Uterus (tissue), 4 donors: ENCODE data around the gene GRID2. TPM values are rescaled to one million over a fixed set of nuclear protein-coding genes. Genes with fewer than 3 reads are reported as not detected.

Source experiments
- DNase-seq, 2 donors: peaks; one replicate each; pipeline ENCODE4 v3.0.0-alpha.2; 2019 to 2020
- H3K27ac ChIP-seq, 2 donors: fragments of 200-600 bp; sonication (generic); 1 replicate in 1 of 2; 2 replicates in 1 of 2; pipeline ENCODE4 v1.5.1; 2016 to 2018
- H3K27me3 ChIP-seq, 2 donors: fragments of 200-600 bp; sonication (generic); one replicate each; pipeline ENCODE4 v1.5.1; 2018 to 2019; ENCODE audit warnings: control low read depth in 1 of 2
- H3K36me3 ChIP-seq, 2 donors: fragments of 200-600 bp; sonication (generic); one replicate each; pipeline ENCODE4 v1.5.1; 2019; ENCODE audit warnings: control low read depth in 1 of 2
- H3K4me1 ChIP-seq, 2 donors: fragments of 200-600 bp; sonication (generic); one replicate each; pipeline ENCODE4 v1.5.1; 2018 to 2019; ENCODE audit warnings: control low read depth in 1 of 2
- H3K4me3 ChIP-seq, 2 donors: fragments of 200-600 bp; sonication (generic); 1 replicate in 1 of 2; 2 replicates in 1 of 2; pipeline ENCODE4 v1.5.1; 2018 to 2019; ENCODE audit warnings: mild to moderate bottlenecking in 1 of 2
- H3K9me3 ChIP-seq, 2 donors: fragments of 200-600 bp; sonication (generic); one replicate each; pipeline ENCODE4 v1.5.1; 2019; ENCODE audit warnings: control low read depth in 1 of 2
- POLR2A ChIP-seq, 2 donors: fragments of 450-650 bp; IDR thresholded peaks; one replicate each; pipeline ENCODE4 v1.6.1; 2016; ENCODE audit warnings: antibody characterized with exemption in 2 of 2, mild to moderate bottlenecking in 1 of 2, moderate library complexity in 1 of 2
- intact Hi-C: fragments of 100-400 bp; cut with DNase I; formaldehyde crosslinking; loops from one replicate; pipeline ENCODE4 v1.15.1; 2023; ENCODE audit warnings: low total_unique reads
- total RNA-seq, 4 donors: library from RNA; depleted of rRNA in 3 of 4; stranded (reverse); fragments of >200 nt in 3 of 4; gene quantifications; one replicate each; pipeline versions ENCODE4 v1.1.0 to v1.2.4, GENCODE V29; 2014 to 2023
- TF ChIP-seq, protein P1 (sequence below), 4 experiments: fragments of 200-600 bp in 2 of 4; fragments of 450-650 bp in 2 of 4; sonication (generic) in 2 of 4; IDR thresholded peaks; one replicate each; pipeline ENCODE4 v1.5.1; 2016 to 2019; ENCODE audit warnings: antibody characterized with exemption in 4 of 4, mild to moderate bottlenecking in 2 of 4, moderate library complexity in 1 of 4
- donor health status: DM: yes; HTN: yes; CAD: no.

GRID2 gene
- total RNA-seq, 4 donors from 2014 or later: 0.27 to 33.3 (median 0.59) TPM; not detected in 1

DNA sequence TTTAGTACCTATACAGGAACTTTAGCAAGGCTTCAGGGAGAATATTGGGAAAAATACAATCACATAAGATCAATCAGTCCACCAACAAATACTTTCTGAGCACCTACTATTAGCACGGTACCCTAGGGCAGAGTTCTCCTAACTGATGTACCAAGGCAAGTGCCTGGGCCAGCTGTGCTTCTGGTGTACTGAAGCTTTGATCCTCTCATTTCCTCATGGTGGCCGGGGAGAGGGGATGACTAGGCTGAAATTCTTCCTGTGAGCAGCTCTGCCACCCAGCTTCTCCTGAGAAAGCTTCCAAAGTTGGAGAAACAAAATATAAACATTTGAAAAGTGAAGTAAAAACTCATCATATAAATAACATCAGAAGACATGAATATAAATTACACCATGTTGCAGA lies 1475.5 kb downstream of the GRID2 start:
- H3K27me3 ChIP-seq: no peaks in the 10 kb centered on the region
- no peak overlapping the region for H3K4me3 ChIP-seq
- no peaks in the 10 kb centered on the region for H3K36me3 ChIP-seq
- intact Hi-C loops: no loop called here
- H3K4me1 ChIP-seq: no peaks in the 10 kb centered on the region
- TF ChIP-seq, protein P1, sequence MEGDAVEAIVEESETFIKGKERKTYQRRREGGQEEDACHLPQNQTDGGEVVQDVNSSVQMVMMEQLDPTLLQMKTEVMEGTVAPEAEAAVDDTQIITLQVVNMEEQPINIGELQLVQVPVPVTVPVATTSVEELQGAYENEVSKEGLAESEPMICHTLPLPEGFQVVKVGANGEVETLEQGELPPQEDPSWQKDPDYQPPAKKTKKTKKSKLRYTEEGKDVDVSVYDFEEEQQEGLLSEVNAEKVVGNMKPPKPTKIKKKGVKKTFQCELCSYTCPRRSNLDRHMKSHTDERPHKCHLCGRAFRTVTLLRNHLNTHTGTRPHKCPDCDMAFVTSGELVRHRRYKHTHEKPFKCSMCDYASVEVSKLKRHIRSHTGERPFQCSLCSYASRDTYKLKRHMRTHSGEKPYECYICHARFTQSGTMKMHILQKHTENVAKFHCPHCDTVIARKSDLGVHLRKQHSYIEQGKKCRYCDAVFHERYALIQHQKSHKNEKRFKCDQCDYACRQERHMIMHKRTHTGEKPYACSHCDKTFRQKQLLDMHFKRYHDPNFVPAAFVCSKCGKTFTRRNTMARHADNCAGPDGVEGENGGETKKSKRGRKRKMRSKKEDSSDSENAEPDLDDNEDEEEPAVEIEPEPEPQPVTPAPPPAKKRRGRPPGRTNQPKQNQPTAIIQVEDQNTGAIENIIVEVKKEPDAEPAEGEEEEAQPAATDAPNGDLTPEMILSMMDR (IDR thresholded peaks at IDR 0.05): no peak
- TF ChIP-seq POLR2A (IDR thresholded peaks at IDR 0.05): no peak
- no peak for DNase-seq
- no peaks in the 10 kb centered on the region for H3K9me3 ChIP-seq
- no peak overlapping the region for H3K27ac ChIP-seq

- TF ChIP-seq, protein P1 (IDR thresholded peaks at IDR 0.05): no peak
- no peak for TF ChIP-seq POLR2A (IDR thresholded peaks at IDR 0.05)
- intact Hi-C loops: no loop called here
- H3K4me1 ChIP-seq: no peaks in the 10 kb centered on the region
- H3K27me3 ChIP-seq: no peaks in the 10 kb centered on the region
- H3K36me3 ChIP-seq: no peaks in the 10 kb centered on the region
- no peak overlapping the region for H3K4me3 ChIP-seq
- H3K9me3 ChIP-seq: no peaks in the 10 kb centered on the region
- DNase-seq: no peak
- no peak overlapping the region for H3K27ac ChIP-seq
Observed at GRCh38 chr4:93780080-93780479, 1476.3 kb downstream of the GRID2 start.

DNA sequence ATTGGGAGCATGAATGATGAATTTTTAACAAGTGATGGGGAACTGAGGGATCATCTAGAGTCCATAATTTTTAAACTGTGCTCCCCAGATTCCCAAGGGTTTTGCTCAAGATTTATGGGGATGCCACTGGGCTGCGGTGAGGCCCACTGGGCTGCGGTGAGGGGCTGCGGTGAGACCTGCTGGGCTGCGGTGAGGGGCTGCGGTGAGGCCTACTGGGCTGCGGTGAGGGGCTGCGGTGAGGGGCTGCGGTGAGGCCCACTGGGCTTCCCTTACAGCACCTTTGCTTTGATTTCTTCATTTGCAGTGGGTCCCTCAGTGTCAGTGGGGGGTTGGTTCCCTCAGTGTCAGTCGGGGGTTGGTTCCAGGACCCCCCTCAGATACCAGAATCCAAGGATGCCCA lies 1477.4 kb downstream of the GRID2 start:
- TF ChIP-seq, protein P1 (IDR thresholded peaks at IDR 0.05): no peak
- TF ChIP-seq POLR2A (IDR thresholded peaks at IDR 0.05): no peak
- Histone ChIP-seq H3K4me3 (no peak overlapping the region), H3K27me3 (no peaks in the 10 kb centered on the region), H3K9me3 (no peaks in the 10 kb centered on the region), H3K27ac (no peak overlapping the region), H3K36me3 (no peaks in the 10 kb centered on the region), H3K4me1 (no peaks in the 10 kb centered on the region)
- intact Hi-C loops: no loop called here
- no peak for DNase-seq

- Histone ChIP-seq H3K4me1 (no peaks in the 10 kb centered on the region), H3K9me3 (no peaks in the 10 kb centered on the region), H3K4me3 (no peak overlapping the region), H3K27ac (no peak overlapping the region), H3K36me3 (no peaks in the 10 kb centered on the region), H3K27me3 (no peaks in the 10 kb centered on the region)
- intact Hi-C loops: no loop called here
- no peak for TF ChIP-seq POLR2A (IDR thresholded peaks at IDR 0.05)
- TF ChIP-seq, protein P1 (IDR thresholded peaks at IDR 0.05): no peak
- DNase-seq: no peak
Observed at GRCh38 chr4:93786149-93786548, 1482.4 kb downstream of the GRID2 start.

- H3K27ac ChIP-seq: no peak overlapping the region
- no peak for TF ChIP-seq POLR2A (IDR thresholded peaks at IDR 0.05)
- TF ChIP-seq, protein P1 (IDR thresholded peaks at IDR 0.05): no peak
- no peaks in the 10 kb centered on the region for H3K27me3 ChIP-seq
- no peak for DNase-seq
- intact Hi-C loops: no loop called here
- H3K36me3 ChIP-seq: no peaks in the 10 kb centered on the region
- no peak overlapping the region for H3K4me3 ChIP-seq
- H3K4me1 ChIP-seq: no peaks in the 10 kb centered on the region
- H3K9me3 ChIP-seq: no peaks in the 10 kb centered on the region
Observed at GRCh38 chr4:93788712-93789111, 1484.9 kb downstream of the GRID2 start.
